ENCODE results near the gene AS3MT.

The AS3MT gene

GRCh38 chr10:102855731-102856436, 13.4 kb upstream of the AS3MT start:
- DNase-seq (ENCODE audit: low spot score): peak; percentile 90

- DNase-seq (ENCODE audit: low spot score): no peak
These were observed 12.4 kb upstream of the AS3MT start for GRCh38 chr10:102856758-102857424.

GRCh38 chr10:102859911-102860310, 9.4 kb upstream of the AS3MT start:
- DNase-seq (ENCODE audit: low spot score): no peak

GRCh38 chr10:102863660-102864059, 5.6 kb upstream of the AS3MT start:
- no peak for DNase-seq (ENCODE audit: low spot score)

- no peak for DNase-seq (ENCODE audit: low spot score)
These were observed 3.6 kb upstream of the AS3MT start for GRCh38 chr10:102865620-102866019.

GRCh38 chr10:102868911-102869257, 386 bp upstream of the AS3MT start:
- peak; percentile 11 for DNase-seq (ENCODE audit: low spot score)

GRCh38 chr10:102870221-102870620, 951 bp downstream of the AS3MT start:
- no peak for DNase-seq (ENCODE audit: low spot score)

- no peak for DNase-seq (ENCODE audit: low spot score)
These were observed 2.9 kb downstream of the AS3MT start for GRCh38 chr10:102872163-102872562.

GRCh38 chr10:102876747-102877153, 7.5 kb downstream of the AS3MT start:
- no peak for DNase-seq (ENCODE audit: low spot score)

- no peak for DNase-seq (ENCODE audit: low spot score)
These were observed 9.4 kb downstream of the AS3MT start for GRCh38 chr10:102878629-102879028.

GRCh38 chr10:102880256-102880655, 11.0 kb downstream of the AS3MT start:
- no peak for DNase-seq (ENCODE audit: low spot score)

- DNase-seq (ENCODE audit: low spot score): no peak
These were observed 18.8 kb downstream of the AS3MT start for GRCh38 chr10:102888048-102888447.

- no peak for DNase-seq (ENCODE audit: low spot score)
These were observed 25.4 kb downstream of the AS3MT start for GRCh38 chr10:102894466-102895213.

- DNase-seq (ENCODE audit: low spot score): no peak
These were observed 30.7 kb downstream of the AS3MT start for GRCh38 chr10:102900006-102900405.

GRCh38 chr10:102904346-102904745, 35.1 kb downstream of the AS3MT start:
- no peak for DNase-seq (ENCODE audit: low spot score)

- DNase-seq (ENCODE audit: low spot score): no peak
These were observed 37.2 kb downstream of the AS3MT start for GRCh38 chr10:102906507-102906906.

GRCh38 chr10:102914781-102915180, 45.5 kb downstream of the AS3MT start:
- DNase-seq (ENCODE audit: low spot score): no peak

- DNase-seq (ENCODE audit: low spot score): no peak
These were observed 46.9 kb downstream of the AS3MT start for GRCh38 chr10:102916173-102916572.

- DNase-seq (ENCODE audit: low spot score): peak; percentile 66
These were observed 48.2 kb downstream of the AS3MT start for GRCh38 chr10:102917314-102917961.

GRCh38 chr10:102917962-102918816, 48.9 kb downstream of the AS3MT start, which contains the start of gene CNNM2:
Gene CNNM2, plus strand, starts transcription at chr10:102918294. Its CDS starts 187 bp downstream, at chr10:102918481.
- DNase-seq (ENCODE audit: low spot score): peak; percentile 99

GRCh38 chr10:102918817-102919245, 49.6 kb downstream of the AS3MT start:
- DNase-seq (ENCODE audit: low spot score): no peak

Data from AG08395 (cell line).